SU-DHL-6 (cell line): ENCODE measurements around the gene ETV6.

Experiments
- H2AFZ ChIP-seq: fragments of 200-600 bp; sonication (generic); 2 replicates; pipeline ENCODE4 v1.6.1; 2014; ENCODE audit warnings: low read depth, mild to moderate bottlenecking, moderate library complexity, mixed read lengths, antibody characterized with exemption, low read length; ENCODE audit not compliant: severe bottlenecking
- H3F3A ChIP-seq: fragments of 200-600 bp; shearing (Covaris generic); 2 replicates; pipeline ENCODE4 v1.6.0; 2016; ENCODE audit warnings: antibody characterized with exemption, mild to moderate bottlenecking; ENCODE audit not compliant: insufficient read depth
- H3K27ac ChIP-seq: fragments of 200-600 bp; sonication (generic); 2 replicates; pipeline ENCODE4 v1.5.1; 2016; ENCODE audit warnings: low read depth, mild to moderate bottlenecking, low read length, moderate library complexity, mixed read lengths
- H3K27me3 ChIP-seq: fragments of 200-600 bp; sonication (generic), shearing (Covaris generic); 2 replicates; pipeline ENCODE4 v1.6.0; 2014; ENCODE audit warnings: mild to moderate bottlenecking, low read length
- H3K36me3 ChIP-seq: fragments of 200-600 bp; sonication (generic); 2 replicates; pipeline ENCODE4 v1.6.1; 2014; ENCODE audit warnings: mild to moderate bottlenecking, low read length, mixed read lengths
- H3K4me2 ChIP-seq: fragments of 300-600, 200-600 bp; shearing (Covaris generic), sonication (generic); 2 replicates; pipeline ENCODE4 v1.6.0; 2014; ENCODE audit warnings: low read length, low read depth, mild to moderate bottlenecking; ENCODE audit not compliant: poor library complexity, severe bottlenecking
- H3K4me3 ChIP-seq: fragments of 200-600 bp; sonication (generic); 2 replicates; pipeline ENCODE4 v1.5.1; 2014; ENCODE audit warnings: antibody characterized with exemption, low read length, mild to moderate bottlenecking, mixed read lengths; ENCODE audit not compliant: insufficient read depth, poor library complexity, severe bottlenecking
- H3K79me2 ChIP-seq: fragments of 200-600 bp; sonication (generic); 2 replicates; pipeline ENCODE4 v1.6.1; 2014; ENCODE audit warnings: mild to moderate bottlenecking, low read length, moderate library complexity; ENCODE audit not compliant: insufficient read depth
- H3K9ac ChIP-seq: fragments of 200-600 bp; sonication (generic); 2 replicates; pipeline ENCODE4 v1.7.0; 2014; ENCODE audit warnings: mild to moderate bottlenecking, low read length
- H3K9me2 ChIP-seq: fragments of 200-600 bp; sonication (generic); replicated peaks from 2 replicates; pipeline ENCODE4 v1.6.1; 2014; ENCODE audit warnings: low read length; ENCODE audit not compliant: insufficient read depth
- H3K9me3 ChIP-seq: fragments of 200-600 bp; sonication (generic); 2 replicates; pipeline ENCODE4 v1.6.1; 2014; ENCODE audit warnings: low read length, mixed read lengths; ENCODE audit not compliant: insufficient read depth
- H4K20me1 ChIP-seq: fragments of 200-600 bp; sonication (generic); 2 replicates; pipeline ENCODE4 v1.6.1; 2014; ENCODE audit warnings: low read depth, mild to moderate bottlenecking, antibody characterized with exemption, low read length, moderate library complexity, mixed read lengths
- EZH2phosphoT487 ChIP-seq: fragments of 200-600 bp; sonication (generic), shearing (Covaris generic); conservative IDR thresholded peaks from 2 replicates; pipeline ENCODE4 v1.6.1; 2018; ENCODE audit warnings: mild to moderate bottlenecking, antibody characterized with exemption, low read length, moderate library complexity, mixed read lengths
- TF ChIP-seq, protein P1 (sequence below): fragments of 200-600 bp; sonication (generic); IDR thresholded peaks from one replicate; pipeline ENCODE4 v1.5.1; 2017; ENCODE audit warnings: antibody characterized with exemption, mild to moderate bottlenecking, low read length, moderate library complexity; ENCODE audit not compliant: insufficient read depth, poor library complexity, severe bottlenecking

Gene ETV6

DNA sequence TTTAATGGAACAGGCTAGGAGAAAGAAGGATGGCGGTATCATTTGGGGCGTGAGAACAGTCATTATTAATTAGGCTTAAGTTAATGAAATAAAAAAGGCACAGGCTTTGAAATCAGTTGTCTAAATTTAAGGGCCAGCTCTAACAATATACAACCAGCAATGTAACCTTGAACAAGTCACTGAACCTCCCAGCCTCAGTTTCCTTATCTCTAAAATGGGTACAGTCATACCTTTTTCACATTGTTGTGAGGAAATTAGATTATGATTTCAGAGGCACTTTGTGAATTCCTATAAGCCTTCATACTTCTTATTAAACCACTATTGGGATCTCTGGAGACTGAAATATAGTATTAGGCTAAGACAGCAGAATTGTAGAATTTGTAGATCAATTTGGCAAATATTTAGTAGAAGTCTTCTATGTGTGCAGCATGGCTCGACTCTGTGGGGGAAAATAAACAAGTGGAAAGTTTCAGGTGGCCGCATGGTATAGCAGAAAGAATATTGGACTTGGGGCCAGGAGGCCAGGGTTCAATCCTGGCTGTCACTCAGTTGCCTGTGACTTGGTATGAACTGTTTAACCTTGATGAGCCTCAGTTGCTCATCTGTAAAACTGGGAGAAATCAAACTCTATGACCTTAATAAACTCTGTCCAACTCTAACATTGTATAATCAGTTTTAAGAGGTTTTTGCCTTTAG, 117.7 kb downstream of the ETV6 start:
- Histone ChIP-seq H3K79me2 (no peaks in the 10 kb centered on the region), H2AFZ (no peak overlapping the region), H3K36me3 (no peaks in the 10 kb centered on the region), H4K20me1 (no peaks in the 10 kb centered on the region), H3K27ac (no peak overlapping the region), H3K4me3 (no peak overlapping the region), H3K9ac (no peak overlapping the region), H3K9me2 (no peaks in the 10 kb centered on the region), H3K9me3 (no peaks in the 10 kb centered on the region), H3K27me3 (no peaks in the 10 kb centered on the region), H3K4me2 (no peak overlapping the region), H3F3A (no peaks in the 10 kb centered on the region)
- TF ChIP-seq, protein P1, sequence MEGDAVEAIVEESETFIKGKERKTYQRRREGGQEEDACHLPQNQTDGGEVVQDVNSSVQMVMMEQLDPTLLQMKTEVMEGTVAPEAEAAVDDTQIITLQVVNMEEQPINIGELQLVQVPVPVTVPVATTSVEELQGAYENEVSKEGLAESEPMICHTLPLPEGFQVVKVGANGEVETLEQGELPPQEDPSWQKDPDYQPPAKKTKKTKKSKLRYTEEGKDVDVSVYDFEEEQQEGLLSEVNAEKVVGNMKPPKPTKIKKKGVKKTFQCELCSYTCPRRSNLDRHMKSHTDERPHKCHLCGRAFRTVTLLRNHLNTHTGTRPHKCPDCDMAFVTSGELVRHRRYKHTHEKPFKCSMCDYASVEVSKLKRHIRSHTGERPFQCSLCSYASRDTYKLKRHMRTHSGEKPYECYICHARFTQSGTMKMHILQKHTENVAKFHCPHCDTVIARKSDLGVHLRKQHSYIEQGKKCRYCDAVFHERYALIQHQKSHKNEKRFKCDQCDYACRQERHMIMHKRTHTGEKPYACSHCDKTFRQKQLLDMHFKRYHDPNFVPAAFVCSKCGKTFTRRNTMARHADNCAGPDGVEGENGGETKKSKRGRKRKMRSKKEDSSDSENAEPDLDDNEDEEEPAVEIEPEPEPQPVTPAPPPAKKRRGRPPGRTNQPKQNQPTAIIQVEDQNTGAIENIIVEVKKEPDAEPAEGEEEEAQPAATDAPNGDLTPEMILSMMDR: no peak
- TF ChIP-seq EZH2phosphoT487: no peak

DNA sequence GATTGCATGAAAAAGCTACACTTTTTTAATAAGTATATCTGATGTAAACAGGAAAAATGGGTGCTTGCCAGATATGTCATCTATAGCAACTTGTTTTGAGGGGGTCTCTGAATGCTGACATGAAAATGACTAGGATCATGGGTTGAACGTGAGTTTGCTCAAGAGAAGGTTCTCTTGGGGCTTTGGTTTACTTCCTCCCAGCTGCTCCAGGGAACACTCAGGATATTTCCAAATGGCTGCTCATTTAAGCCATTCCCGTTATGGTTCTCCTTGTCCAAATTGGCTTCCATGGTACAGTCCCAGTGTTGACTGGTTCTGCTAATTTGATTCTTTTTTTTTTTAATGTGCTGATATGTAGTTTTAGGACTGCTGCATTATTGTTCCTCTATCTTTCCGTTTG, 118.3 kb downstream of the ETV6 start:
- Histone ChIP-seq H3F3A (no peaks in the 10 kb centered on the region), H2AFZ (no peak overlapping the region), H3K27ac (no peak overlapping the region), H3K79me2 (no peaks in the 10 kb centered on the region), H3K9me2 (no peaks in the 10 kb centered on the region), H3K4me2 (no peak overlapping the region), H4K20me1 (no peaks in the 10 kb centered on the region), H3K36me3 (no peaks in the 10 kb centered on the region), H3K9me3 (no peaks in the 10 kb centered on the region), H3K4me3 (no peak overlapping the region), H3K9ac (no peak overlapping the region), H3K27me3 (no peaks in the 10 kb centered on the region)
- no peak for TF ChIP-seq EZH2phosphoT487
- TF ChIP-seq, protein P1: no peak

DNA sequence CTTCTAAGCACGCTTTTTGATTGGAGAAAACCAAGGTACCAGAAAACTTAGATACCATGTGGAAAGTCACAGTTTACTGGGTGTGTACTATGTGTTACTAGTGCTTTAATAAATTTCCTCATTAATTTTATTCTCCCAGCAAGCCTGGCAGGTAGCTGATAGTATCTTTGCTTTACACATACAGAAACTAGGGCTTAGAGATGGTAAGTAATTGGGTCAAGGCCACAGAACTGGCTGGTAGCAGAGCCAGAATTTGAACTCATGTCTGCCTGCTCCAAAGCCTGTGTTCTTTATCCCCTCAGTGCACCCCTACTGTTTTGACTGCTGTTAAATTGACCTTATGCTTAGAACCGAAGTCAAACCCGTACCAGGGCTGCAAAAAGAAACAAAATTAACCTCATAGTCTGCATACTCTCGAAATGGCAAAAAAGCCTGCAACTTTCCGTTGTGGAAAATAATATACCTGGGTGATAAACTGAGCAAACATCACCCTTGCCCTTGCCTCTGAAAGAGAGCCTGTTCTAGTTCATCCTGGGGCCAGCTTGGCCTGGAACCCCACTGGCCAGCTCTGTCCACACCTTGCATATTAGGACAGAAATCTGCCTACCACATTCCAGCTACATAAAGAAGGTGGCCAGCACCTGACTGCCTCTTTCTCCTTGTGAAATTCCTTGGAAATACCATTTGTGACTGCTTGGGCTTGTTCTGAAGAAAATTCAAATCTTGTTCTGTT, 118.9 kb downstream of the ETV6 start:
- Histone ChIP-seq H2AFZ (no peak overlapping the region), H3K9me2 (no peaks in the 10 kb centered on the region), H3F3A (no peaks in the 10 kb centered on the region), H3K9ac (no peak overlapping the region), H3K79me2 (no peaks in the 10 kb centered on the region), H3K4me3 (no peak overlapping the region), H3K4me2 (no peak overlapping the region), H3K27ac (no peak overlapping the region), H3K36me3 (no peaks in the 10 kb centered on the region), H3K9me3 (no peaks in the 10 kb centered on the region), H4K20me1 (no peaks in the 10 kb centered on the region), H3K27me3 (no peaks in the 10 kb centered on the region)
- TF ChIP-seq, protein P1: no peak
- no peak for TF ChIP-seq EZH2phosphoT487
